Measurements from ENCODE around the gene AIMP2.
A peak's percentile ranks its signal among the peaks of the same experiment; 100 is the strongest.
"Not testable (repeated sequence)": the region's sequence is repeated elsewhere in the genome, so short reads cannot be mapped to it uniquely, and the experiment has no call there.

The AIMP2 gene

GRCh38 chr7:6008668-6009611, at the start of gene AIMP2, which contains the start of gene PMS2:
AIMP2 (plus strand) TSS chr7:6009272; CDS start chr7:6009364, 92 bp downstream.
PMS2 (minus strand) TSS chr7:6009049; CDS start chr7:6009019, 30 bp downstream.
- peak; percentile 99 for FAIRE-seq

- FAIRE-seq, result not testable (repeated sequence)
These were observed 45.9 kb upstream of the AIMP2 start for GRCh38 chr7:5963205-5963604.

GRCh38 chr7:5963810-5964209, 45.3 kb upstream of the AIMP2 start:
- not testable (repeated sequence) for FAIRE-seq

GRCh38 chr7:5970347-5970911, 38.6 kb upstream of the AIMP2 start, which contains the start of gene RSPH10B:
RSPH10B (minus strand) TSS chr7:5970689; CDS start chr7:5967116, 3,573 bp downstream.
- peak; percentile 93 for FAIRE-seq

- FAIRE-seq, result not testable (repeated sequence)
These were observed 35.5 kb upstream of the AIMP2 start for GRCh38 chr7:5973580-5973979.

- FAIRE-seq, result not testable (repeated sequence)
These were observed 29.3 kb upstream of the AIMP2 start for GRCh38 chr7:5979680-5980314.

GRCh38 chr7:5987061-5987460, 22.0 kb upstream of the AIMP2 start:
- FAIRE-seq, result not testable (repeated sequence)

GRCh38 chr7:5997210-5997808, 11.8 kb upstream of the AIMP2 start:
- FAIRE-seq, result peak; percentile 98

- FAIRE-seq, result no peak
These were observed 1.7 kb upstream of the AIMP2 start for GRCh38 chr7:6007386-6007785.

GRCh38 chr7:6007835-6008590, 1.1 kb upstream of the AIMP2 start:
- FAIRE-seq, result not testable (repeated sequence)

- FAIRE-seq, result not testable (repeated sequence)
These were observed 1.3 kb downstream of the AIMP2 start for GRCh38 chr7:6010370-6010769.

GRCh38 chr7:6011541-6011940, 2.5 kb downstream of the AIMP2 start:
- FAIRE-seq, result no peak

GRCh38 chr7:6012355-6013104, 3.5 kb downstream of the AIMP2 start:
- no peak for FAIRE-seq

GRCh38 chr7:6015917-6016652, 7.0 kb downstream of the AIMP2 start:
- no peak for FAIRE-seq

- no peak for FAIRE-seq
These were observed 7.5 kb downstream of the AIMP2 start for GRCh38 chr7:6016653-6016966.

- no peak for FAIRE-seq
These were observed 11.6 kb downstream of the AIMP2 start for GRCh38 chr7:6020371-6021286.

- FAIRE-seq, result no peak
These were observed 13.6 kb downstream of the AIMP2 start for GRCh38 chr7:6022707-6023106.

GRCh38 chr7:6023974-6024435, 14.9 kb downstream of the AIMP2 start:
- no peak for FAIRE-seq

- FAIRE-seq, result no peak
These were observed 17.1 kb downstream of the AIMP2 start for GRCh38 chr7:6026011-6026819.

All from G401.6 (cell line).